NCI-H146 treated with DMSO at 0.1 percent for 48 hours (cell line): Measurements from ENCODE around the gene GPC5.

Source experiments
- DNase-seq: peaks from one replicate; lab custom pipeline; 2025; ENCODE audit not compliant: unreplicated experiment; lab: John Stamatoyannopoulos, UW

Gene GPC5

DNA sequence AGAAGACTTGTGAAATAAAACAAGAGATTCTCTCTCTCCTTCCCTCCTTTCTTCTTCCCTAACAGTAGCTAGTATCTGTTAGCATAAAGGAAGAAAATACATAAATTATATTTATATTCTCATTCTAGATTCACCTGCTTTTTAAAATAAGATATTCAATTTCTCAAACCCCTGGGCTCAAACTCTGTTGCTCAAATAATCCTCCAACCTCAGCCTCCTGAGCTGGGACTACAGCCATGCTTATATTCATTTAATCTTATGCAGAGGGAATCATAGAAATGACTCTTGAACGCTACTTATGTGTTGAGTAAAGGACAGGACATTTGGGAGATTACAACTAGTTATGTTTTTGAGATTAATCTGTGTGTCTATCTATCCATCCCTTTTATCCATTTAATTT is 56.2 kb downstream of the GPC5 start:
- no peak for DNase-seq

DNA sequence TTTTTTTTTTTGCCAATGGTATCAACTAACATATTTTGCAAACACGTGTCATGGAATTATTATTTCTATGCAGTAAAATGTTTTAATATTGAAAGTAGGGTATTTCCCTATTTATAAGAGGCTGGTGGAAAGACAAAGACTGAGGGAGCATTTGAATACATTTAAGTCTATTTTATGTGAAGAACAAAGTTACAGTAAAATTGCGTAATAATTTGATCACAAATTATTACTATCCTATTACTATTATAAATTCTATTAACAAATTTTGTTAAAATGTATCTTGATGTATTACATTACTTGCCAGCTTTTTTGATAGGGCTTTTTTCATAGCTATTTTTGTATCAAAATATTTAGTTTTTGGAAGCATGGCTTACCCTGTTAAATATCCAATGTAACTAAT is 58.4 kb downstream of the GPC5 start:
- no peak for DNase-seq

DNA sequence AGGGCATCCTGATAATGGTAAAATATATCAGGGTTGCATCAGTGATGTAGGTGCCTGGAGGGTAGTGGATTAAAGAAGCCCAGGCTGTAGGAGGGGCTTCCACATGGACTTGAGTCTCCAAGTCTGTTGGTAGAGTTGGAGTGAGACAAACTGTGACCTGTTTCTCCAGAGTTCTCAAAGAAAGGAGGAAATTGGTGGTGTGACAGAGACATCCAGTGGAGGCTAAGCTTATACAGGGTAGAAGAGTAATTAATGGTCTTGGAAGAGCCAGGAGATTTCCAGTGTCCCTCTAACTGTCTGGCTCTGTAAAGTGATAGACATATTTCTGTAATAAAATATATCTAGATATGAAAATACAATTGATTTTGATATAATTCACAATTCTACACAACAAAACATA is 61.1 kb downstream of the GPC5 start:
- DNase-seq = no peak

DNA sequence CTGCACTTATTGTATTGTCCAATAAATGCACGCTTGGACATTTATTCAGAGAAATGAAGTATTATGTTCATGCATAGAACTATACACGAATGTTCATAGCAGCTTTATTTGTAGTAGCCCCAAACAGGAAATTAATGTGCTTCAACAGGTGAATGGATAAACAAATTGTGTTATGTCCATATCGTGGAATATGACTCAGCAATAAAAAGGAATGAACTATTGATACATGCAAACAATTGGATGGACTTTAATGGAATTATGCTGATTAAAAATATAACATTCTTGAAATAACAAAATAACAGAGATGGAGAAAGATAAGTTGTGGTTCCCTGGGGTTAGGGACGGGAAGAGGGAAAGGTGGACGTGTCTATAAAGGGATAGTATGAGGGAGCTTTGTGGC is 65.9 kb downstream of the GPC5 start:
- DNase-seq = no peak

DNA sequence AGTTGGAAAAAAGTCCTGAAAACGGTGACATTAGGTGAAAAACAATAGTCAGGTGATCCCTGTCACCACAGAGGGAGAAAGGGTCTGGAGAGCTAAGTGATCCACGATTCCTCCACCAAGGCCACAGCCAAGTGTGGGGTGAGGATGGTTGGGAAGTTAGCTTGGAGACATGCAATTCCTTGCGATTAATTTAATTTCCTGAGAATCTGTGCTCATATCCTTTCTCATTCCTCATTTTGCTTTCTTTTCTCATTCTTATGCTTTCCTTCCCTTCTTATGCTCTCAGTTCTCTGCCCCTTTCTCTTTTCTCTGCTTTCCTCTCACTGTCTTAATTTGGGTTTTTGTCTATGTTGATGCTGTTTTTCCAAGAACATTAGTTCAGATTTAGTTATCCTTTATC is 68.8 kb downstream of the GPC5 start:
- no peak for DNase-seq

DNA sequence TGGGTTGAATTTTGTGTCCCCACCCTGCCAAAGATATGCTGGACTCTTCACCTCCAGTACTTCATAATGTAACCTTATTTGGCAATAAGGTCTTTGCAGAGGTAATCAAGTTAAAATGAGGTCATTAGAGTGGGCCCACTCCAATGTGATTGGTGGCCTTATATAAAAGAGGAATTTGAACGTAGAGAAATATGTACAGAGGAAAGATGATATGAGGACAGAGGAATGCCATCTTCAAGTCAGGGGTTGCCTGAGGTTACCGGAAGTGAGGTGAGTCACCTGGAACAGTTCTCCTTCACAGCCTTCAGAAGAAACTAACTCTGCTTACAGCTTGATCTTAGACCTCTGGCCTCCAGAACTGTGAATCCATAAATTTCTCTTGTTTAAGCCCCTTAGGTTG is 69.9 kb downstream of the GPC5 start:
- DNase-seq = no peak

DNA sequence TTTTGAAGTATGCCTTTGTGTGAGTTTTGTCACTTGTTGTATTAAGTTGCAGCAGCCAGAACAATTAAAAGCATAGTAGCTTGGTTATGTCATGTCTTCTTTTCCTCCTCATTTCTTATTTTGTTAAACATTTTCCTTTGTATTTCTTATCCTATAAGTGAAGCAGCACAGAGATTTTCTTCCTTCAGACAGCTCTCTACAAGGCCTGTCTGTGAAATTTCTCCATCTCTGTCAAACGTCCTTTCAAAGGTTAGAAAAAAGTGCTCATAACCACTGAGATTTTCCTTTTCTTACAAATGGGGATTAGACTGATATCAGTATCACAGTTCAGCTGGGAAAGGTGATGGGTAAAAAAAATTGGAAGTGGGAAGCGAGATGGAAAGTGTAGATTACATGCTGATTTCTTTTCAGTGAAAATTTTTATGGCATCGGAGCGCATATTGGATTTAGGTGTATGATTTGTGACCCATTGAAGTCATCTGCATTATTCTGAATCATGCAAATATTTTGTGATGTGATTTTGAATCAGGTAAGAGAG is 71.7 kb downstream of the GPC5 start:
- DNase-seq = no peak

DNA sequence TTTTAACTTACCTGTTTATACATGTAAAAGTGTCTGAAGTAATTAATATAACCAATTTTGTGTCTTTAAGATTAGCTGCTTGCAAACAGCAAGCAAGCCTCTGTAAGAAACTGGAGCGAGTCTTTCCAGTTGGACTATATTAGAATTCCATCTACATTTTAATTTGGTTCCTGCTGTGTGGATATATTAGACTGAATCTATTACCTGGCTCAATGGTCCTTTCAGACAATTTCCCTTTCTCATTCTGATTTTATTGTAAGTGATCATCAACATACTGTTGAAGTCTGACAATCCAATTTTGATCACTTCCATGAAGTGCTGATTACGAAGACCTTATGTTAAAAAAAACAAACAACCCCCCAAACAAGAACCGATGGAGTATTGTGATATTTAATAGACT is 72.3 kb downstream of the GPC5 start:
- no peak for DNase-seq

DNA sequence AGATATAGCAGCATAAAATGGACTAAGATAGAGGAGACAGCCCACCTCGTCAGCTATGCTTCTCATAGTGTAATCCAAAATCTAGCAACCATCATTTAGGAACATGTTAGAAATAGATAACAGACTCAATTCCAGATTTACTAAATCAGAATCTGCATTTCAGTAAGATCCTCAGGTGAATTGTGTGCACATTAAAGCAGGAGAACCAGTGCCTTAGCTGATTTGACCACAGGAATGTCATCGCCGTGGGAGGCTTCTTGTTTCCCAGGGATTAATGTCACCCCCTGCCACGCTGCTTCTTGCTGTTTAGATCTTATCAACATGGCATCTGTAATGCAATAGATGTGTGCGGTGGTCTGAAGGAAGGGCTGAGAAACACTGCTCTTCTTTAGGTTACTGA is 84.0 kb downstream of the GPC5 start:
- no peak for DNase-seq

DNA sequence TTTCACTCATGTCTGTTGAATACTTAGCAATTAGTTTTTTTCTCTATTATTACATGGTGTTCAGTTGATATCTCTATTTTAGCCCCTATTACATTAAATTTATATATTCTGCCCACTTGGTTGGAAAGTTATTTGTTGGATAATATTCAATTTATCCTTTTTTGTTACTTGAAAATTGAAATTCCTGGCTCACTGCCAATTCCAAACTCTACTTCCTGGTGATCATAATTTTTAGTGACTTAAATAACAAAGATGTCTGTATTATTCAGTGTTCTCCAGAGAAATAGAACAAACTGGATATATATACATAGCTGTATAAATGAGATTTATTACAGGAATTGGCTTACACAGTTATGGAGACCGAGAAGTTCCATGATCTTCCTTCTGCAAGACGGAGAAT is 93.6 kb downstream of the GPC5 start:
- no peak for DNase-seq

DNA sequence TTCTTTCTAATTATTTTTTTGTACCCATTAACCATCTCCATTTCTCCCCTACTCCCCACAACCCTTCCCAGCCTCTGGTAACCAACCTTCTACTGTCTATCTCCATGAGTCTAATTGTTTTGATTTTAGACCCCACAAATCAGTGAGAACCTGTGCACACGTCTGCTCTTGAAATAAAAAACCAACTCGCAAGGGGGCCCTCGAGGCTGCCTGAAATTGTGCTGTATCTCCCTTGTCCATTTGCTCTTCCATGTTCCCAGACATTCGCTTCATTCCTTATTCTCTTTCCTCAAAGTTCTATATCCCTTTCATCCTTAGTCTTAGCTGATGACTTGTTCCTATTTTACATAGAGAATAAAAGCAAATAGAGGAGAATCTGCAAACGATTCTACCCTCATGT is 95.0 kb downstream of the GPC5 start:
- no peak for DNase-seq

DNA sequence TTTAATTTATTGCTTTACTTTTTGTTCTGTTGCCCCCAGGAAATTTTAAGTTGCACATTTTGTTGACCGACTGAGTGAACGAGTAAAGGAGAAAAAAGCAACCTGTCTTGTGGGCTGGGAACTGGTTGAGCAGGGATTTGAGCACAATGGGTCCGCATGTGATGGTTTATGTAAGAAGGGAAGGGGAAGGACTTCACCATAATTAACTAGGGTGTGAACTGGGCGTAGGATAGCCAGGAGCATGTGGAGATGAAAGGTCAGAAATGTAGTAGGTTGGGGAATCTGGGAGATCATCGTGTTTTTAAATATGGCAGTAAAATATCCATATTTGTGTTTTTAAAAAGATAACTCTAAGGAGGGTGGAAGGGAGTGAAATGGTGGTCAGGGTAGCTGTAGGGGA is 99.9 kb downstream of the GPC5 start:
- no peak for DNase-seq

DNA sequence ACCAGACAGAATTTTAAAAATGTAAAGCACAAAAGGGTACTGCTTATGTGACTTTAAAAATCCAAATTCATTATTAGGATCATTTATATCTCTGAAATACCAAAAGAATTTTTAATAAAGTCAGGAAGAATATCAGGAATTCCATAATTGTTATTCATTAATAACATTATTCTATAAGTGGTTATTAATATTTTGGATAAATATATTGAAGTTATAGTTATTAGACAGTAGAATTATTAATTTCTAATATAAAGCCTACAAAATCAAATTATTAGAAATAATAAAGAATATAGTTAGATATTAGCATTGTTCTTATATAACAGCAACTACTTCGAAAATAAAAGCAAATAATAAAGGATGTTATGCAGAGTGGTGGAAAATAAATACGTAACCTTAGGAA is 105.8 kb downstream of the GPC5 start:
- no peak for DNase-seq

DNA sequence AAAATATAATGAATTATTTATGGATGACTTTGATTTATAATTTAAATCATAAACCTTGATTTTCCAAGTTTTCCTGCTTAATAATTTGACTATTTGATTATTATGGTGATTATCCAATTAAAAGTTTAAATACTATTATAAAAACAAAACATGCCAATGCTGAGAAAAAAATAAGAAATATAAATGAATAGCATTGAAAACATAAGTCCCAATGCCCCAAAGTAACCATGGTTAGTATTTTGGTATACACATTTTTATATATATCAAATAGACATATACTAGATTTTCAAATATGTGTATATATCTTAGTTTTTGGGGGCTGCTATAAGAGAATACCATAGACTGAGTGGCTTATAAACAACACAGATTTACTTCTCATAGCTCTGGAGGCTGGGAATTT is 108.3 kb downstream of the GPC5 start:
- DNase-seq = no peak

DNA sequence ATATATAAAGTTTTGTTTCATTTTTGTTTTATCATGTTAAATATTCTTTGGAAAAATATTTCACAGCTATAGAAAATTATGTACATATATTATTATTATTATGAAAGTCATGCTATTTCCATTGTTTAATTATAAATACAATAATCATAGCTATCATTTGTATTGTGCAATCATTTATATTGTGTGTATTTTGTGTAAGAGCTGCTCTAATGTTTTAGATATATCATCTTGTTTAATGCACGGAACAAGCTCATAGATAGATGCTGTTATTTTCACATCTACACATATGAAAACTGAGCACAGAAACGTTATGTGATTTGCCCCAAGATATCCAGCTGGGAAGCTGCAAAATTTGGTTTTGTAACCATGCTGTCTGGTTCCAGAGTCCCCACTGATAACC is 111.6 kb downstream of the GPC5 start:
- no peak for DNase-seq

DNA sequence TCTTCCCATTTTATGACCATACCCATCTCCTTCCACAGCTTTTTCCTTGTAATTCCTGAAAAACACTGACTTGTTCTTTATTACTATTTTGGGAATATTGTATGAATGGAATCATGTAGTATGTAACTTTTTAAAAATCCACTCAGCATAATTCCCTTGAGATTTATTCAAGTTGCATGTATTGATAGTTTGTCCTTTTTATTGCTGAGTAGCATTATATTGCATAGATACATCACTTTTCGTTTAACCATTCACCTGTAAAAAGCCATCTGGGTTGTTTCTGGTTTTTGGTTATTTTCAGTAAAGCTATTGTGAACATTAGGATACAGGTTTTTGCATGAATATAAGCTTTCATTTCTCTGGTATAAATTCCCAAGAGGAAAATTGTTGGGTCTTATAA is 115.4 kb downstream of the GPC5 start:
- DNase-seq = no peak

DNA sequence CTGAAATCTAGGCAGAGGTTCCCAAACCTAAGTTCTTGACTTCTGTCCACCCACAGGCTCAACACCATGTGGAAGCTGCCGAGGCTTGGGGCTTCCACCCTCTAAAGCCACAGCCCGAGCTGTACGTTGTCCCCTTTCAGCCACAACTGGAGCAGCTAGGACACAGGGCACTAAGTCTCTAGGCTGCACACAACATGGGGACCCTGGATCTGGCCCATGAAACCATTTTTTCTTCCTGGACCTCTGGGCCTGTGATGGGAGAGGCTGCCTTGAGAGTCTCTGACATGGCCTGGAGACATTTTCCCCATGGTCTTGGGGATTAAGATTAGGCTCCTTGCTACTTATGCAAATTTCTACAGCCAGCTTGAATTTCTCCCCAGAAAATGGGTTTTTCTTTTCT is 118.4 kb downstream of the GPC5 start:
- no peak for DNase-seq

DNA sequence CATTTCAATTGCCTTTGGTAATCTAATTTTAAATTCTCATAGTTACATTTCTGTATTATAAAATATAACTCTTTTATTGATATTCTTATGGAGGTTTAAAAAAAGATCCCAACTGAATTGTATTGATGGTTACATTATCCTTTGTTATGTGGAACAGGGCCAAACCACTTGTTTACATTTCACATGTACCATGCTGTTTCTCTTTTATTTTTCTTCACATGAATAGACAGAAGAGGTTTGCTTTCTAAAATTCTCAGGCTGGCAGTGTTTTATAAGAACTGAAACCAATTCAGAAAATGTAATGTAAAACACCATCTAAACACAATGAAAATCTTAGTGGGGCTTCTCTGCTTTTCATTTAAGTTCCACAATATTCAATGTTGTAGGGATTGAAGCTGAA is 122.5 kb downstream of the GPC5 start:
- peak; percentile 42 for DNase-seq

DNA sequence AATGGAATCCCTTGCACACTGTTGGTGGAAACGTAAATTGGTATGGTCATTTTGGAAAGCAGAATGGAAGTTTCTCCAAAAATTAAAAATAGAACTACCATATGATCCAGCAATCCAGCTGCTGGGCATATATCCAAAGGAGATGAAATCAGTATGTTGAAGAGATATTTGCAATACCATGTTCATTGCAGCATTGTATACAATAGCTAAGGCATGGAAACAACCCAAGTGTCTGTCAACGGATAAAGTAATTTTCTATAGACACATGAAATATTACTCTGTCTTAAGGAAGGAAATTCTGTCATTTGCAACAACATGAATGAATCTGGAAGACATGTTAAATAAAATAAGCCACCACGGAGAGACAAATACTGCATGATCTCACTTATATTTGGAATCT is 124.7 kb downstream of the GPC5 start:
- DNase-seq = no peak

DNA sequence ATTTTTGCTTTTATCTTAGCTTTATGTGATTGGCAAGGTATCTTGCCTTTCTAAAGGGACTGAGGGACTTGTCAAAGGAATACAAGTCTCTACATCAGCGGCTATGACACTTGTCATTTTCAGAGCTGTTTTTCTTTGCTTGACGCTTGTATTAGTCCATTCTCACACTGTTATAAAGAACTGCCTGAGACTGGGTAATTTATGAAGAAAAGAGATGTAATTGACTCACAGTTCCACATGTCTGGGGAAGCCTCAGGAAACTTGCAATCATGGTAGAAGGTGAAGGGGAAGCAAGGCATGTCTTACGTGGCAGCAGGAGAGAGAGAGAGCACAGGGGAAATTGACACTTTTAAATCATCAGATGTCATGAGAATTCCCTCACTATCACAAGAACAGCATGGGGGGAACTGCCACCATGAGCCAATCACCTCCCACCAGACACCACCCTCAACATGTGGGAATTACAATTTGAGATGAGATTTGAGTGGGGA is 128.2 kb downstream of the GPC5 start:
- DNase-seq = no peak

DNA sequence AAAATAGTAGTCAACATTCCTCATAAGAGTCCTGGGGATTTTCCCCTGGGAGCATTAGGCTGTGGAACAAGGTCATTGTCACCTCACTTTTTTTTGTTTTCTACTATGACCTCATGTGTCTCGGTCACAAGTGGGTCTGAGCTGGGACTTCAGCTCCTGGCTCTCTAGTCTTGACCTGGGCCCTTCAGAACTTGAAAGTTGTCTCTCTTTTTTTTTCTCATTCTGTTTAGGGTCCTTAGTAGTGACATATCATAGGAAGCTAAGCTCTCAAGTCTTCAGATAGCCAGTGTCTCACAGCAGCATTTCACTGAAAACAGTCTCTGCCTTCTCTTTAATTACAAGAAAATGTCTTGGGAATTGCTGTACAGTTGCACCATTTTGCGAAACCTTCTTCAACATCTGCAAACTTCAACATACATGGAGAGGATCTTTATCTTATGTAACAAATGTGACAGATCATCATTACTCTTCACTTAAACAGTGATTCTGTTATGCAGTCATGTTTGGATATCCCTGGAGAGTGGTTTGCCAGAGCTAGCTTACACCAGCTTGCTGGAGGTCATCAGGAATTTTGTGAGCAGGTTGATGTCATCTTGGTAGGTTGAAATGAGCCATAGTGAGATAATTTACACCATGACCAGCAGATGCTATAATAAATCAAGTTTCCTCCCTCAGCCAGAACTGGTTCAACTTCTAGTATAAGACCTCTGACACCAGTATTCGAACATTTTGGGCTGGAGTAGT is 131.5 kb downstream of the GPC5 start:
- no peak for DNase-seq

DNA sequence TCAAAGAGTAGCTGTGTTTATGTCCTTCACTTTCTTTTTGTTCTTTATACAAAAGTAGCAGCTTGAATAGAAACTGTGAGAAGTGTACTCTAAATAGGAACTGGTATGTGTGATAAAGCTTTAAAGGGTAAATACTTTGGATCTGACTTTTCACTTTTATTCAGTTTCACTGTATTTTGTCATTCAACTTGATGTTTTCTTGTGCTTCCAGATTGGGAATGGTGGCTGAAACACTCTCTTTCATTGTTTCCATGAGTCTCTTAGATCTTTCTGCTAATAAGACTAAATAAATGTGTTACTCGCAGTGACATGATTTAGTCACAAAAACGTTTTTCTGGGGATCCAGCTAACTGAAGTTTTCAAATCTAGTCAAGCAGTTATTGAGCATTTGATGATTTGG is 133.2 kb downstream of the GPC5 start:
- DNase-seq = no peak

DNA sequence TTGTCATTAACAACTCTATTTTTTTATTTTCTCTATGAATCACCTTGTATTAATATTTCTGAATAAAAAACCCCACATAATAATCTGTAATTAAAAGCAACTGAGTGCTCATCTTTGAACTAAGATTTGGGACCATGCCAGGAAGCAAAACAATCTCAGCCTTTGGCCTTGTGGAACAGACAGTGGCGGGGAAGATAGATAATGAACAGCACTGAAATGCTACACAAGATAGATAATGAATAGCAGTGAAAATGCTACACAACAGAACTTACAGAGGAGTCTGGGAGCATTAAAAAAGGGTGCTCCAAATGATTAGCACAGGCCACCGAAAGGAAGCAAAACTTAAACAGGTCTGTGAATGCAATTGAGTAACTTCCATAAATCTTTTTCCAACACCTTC is 134.9 kb downstream of the GPC5 start:
- no peak for DNase-seq
